GM06990 (cell line): ENCODE data around the gene SAMD10.
"Not testable (repeated sequence)": the region's sequence is repeated elsewhere in the genome, so short reads cannot be mapped to it uniquely, and the experiment has no call there.

ENCODE experiments used
- DNase-seq: peaks from one replicate; pipeline ENCODE4 v3.0.0-alpha.2; 2011; ENCODE audit not compliant: insufficient read length; ENCODE audit errors: extremely low read depth
- H3K27me3 ChIP-seq: replicated peaks from 2 replicates; pipeline ENCODE4 v1.6.0; 2011; ENCODE audit warnings: low read length; ENCODE audit not compliant: control insufficient read depth, insufficient read depth
- H3K36me3 ChIP-seq: 2 replicates; pipeline ENCODE4 v1.5.1; 2011; ENCODE audit warnings: low read length; ENCODE audit not compliant: control insufficient read depth, insufficient read depth
- H3K4me3 ChIP-seq: replicated peaks from 2 replicates; pipeline ENCODE4 v1.5.1; 2011; ENCODE audit warnings: low read depth, mild to moderate bottlenecking, control low read depth, low read length
- CTCF ChIP-seq: IDR thresholded peaks from 2 replicates; pipeline ENCODE4 v1.5.1; 2011; ENCODE audit warnings: low read length, control low read depth, mild to moderate bottlenecking, inconsistent platforms; ENCODE audit not compliant: insufficient read depth, poor library complexity, severe bottlenecking

Gene SAMD10

GRCh38 chr20:63963784-63964301 is 15.6 kb downstream of the SAMD10 start:
- Histone ChIP-seq H3K27me3 (no peaks in the 10 kb centered on the region), H3K4me3 (no peak overlapping the region), H3K36me3 (peaks cover 31% of the 10 kb centered on the region)
- TF ChIP-seq CTCF: no peak
- DNase-seq: peak; percentile 18

GRCh38 chr20:63963348-63963741 is 16.1 kb downstream of the SAMD10 start:
- H3K27me3 ChIP-seq: no peaks in the 10 kb centered on the region
- H3K36me3 ChIP-seq: peaks cover 33% of the 10 kb centered on the region
- DNase-seq: peak; percentile 8
- no peak for TF ChIP-seq CTCF
- no peak overlapping the region for H3K4me3 ChIP-seq

GRCh38 chr20:63962426-63963347 is 16.8 kb downstream of the SAMD10 start:
- Histone ChIP-seq H3K36me3 (peaks cover 33% of the 10 kb centered on the region), H3K4me3 (no peak overlapping the region), H3K27me3 (no peaks in the 10 kb centered on the region)
- no peak for TF ChIP-seq CTCF
- DNase-seq: peak; percentile 18

- H3K36me3 ChIP-seq: peaks cover 27% of the 10 kb centered on the region
- no peak overlapping the region for H3K4me3 ChIP-seq
- no peak for DNase-seq
- H3K27me3 ChIP-seq: no peaks in the 10 kb centered on the region
- TF ChIP-seq CTCF: no peak
Observed at GRCh38 chr20:63961664-63962425, 17.6 kb downstream of the SAMD10 start.

GRCh38 chr20:63960654-63961621 is 18.5 kb downstream of the SAMD10 start:
- not testable (repeated sequence) for DNase-seq, H3K27me3 ChIP-seq, H3K4me3 ChIP-seq
- H3K36me3 ChIP-seq: peaks cover 19% of the 10 kb centered on the region
